GM10266 (cell line): ENCODE data around the gene ZNF445.
"Not testable (repeated sequence)": the region's sequence is repeated elsewhere in the genome, so short reads cannot be mapped to it uniquely, and the experiment has no call there.

Source experiments
- DNase-seq: peaks from one replicate; pipeline ENCODE4 v3.0.0; 2012; ENCODE audit errors: extremely low spot score
- TF ChIP-seq, protein P1 (sequence below): IDR thresholded peaks from 2 replicates; pipeline ENCODE4 v1.5.1; 2012; ENCODE audit warnings: mild to moderate bottlenecking, low read depth; ENCODE audit not compliant: control insufficient read depth, insufficient read depth; ENCODE audit errors: missing control alignments

Gene ZNF445

DNA sequence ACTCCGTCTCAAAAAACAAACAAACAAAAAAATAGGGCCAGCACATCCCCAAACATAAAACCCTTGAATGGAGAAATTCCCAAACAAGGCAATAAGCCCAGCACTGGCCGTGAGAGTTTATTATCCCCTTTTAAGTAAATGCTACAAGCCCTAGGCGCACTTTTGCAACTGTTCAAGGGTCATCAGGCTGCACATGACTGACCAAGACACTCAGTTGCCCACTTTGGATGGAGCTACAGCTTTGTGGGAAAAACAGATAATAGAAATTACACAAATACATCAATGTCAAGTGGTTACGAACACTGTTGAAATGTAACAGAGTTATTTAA lies 33.7 kb upstream of the ZNF445 start:
- TF ChIP-seq, protein P1, sequence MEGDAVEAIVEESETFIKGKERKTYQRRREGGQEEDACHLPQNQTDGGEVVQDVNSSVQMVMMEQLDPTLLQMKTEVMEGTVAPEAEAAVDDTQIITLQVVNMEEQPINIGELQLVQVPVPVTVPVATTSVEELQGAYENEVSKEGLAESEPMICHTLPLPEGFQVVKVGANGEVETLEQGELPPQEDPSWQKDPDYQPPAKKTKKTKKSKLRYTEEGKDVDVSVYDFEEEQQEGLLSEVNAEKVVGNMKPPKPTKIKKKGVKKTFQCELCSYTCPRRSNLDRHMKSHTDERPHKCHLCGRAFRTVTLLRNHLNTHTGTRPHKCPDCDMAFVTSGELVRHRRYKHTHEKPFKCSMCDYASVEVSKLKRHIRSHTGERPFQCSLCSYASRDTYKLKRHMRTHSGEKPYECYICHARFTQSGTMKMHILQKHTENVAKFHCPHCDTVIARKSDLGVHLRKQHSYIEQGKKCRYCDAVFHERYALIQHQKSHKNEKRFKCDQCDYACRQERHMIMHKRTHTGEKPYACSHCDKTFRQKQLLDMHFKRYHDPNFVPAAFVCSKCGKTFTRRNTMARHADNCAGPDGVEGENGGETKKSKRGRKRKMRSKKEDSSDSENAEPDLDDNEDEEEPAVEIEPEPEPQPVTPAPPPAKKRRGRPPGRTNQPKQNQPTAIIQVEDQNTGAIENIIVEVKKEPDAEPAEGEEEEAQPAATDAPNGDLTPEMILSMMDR, result no peak
- no peak for DNase-seq

DNA sequence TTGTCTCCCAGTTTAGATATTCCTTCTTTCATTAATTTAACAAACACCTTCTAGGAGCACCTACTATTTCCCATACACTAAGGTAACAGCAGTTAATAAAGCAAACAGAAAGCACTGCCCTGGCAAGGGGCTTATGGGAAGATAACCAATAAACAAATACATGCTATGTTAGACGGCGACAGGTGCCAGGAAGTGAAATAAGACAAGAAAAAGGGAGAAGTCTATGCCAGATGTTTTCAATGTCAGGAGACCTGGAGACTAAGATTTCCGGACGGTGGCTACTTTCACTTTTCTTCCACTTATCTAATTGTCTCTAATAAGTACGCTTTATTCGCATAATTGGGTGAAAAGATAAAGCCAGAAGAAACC lies 32.5 kb upstream of the ZNF445 start:
- TF ChIP-seq, protein P1, result no peak
- DNase-seq, result peak; percentile 47

DNA sequence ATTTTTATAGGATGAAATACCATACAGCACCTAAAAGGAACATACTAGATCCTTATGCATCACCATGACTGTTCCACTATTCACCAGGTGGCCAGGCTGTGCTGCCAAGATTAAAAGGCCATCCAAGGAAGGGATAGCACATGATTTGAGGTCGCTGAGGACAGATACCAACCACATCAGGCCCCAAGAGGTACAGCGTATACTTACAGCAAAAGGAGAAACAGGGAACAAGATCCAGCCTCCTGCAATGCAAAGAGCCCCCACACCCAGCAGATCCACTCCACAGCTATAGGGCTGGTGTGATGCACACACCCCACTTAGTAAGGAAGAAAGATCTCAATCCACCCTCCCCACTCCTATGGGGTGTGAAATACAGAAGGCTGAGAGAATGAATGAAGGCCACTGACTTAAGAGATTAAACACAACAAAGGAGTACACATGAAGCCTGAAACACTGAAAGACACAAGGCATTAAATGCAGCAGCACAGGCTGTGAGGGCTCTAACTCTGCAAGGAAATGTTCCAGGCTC lies 32.0 kb upstream of the ZNF445 start:
- TF ChIP-seq, protein P1, result no peak
- no peak for DNase-seq

DNA sequence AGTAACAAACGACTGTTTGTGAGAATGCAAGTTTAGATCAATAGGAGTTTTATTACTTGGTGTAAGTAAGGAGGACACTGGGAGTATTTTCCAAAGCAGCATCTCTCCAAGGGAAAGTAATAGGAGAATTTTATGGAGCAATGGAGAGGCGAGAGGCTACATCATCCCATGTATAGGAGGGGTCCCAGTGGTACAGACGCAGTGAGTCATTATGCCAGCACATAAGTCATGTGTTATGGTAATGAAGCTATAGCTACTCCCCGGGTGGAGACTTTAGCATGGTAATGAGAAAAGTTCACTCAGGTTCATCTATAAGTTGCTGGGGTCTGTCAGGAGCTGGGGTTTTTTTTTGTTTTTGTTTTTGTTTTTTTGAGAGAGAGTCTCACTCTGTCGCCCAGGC lies 29.5 kb upstream of the ZNF445 start:
- DNase-seq, result no peak
- TF ChIP-seq, protein P1, result no peak

DNA sequence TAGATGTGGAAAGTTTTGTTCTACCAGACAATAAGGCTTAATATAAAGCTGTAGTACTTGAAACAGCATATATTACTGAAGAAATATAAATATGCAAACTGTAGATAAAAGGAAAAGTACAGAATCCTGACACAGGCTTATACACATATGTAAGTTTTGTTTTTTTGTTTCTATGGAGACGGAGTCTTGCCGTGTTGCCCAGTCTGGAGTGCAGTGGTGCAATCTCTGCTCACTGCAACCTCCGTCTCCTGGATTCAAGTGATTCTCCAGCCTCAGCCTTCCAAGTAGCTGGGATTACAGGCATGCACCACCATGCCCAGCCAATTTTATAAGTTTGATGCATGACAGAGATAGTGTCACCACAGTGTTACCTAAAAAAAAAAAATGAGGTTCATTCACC lies 29.1 kb upstream of the ZNF445 start:
- DNase-seq, result no peak
- TF ChIP-seq, protein P1, result no peak

DNA sequence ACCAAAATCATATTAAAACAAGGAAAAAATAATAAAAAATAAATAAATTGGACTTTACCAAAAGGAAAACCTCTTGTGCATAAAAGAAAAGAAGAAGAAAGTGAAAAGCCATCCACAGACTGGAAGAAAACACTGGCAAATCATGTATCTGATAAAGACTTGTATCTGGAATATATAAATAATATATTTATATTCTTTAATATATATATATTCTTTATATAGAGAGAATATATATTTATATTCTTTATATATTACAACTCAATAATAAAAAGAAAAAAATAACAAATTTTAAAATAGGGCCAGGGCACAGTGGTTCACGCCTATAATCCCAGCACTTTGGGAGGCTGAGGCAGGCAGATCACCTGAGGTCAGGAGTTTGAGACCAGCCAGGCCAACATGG lies 27.1 kb upstream of the ZNF445 start:
- TF ChIP-seq, protein P1, result no peak
- no peak for DNase-seq

DNA sequence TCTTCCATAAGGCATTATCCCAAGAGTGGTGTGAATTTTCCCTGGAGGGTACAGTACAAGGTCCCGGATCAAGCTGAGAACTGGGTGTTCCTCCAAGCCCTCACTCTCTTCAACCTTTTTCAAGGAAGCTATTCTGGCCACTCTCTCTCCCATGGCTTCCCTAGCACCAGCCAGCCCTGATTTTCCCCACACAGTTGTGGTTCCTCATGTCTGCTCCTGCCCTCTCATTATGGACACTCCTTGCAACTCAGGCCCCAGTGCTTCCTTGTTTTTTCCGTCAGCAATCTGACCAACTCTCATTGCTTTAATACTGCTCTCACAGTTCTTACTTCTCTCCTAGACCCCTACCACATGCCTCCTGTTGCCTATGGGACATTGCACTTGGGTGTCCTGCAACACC lies 25.7 kb upstream of the ZNF445 start:
- DNase-seq, result not testable (repeated sequence)

DNA sequence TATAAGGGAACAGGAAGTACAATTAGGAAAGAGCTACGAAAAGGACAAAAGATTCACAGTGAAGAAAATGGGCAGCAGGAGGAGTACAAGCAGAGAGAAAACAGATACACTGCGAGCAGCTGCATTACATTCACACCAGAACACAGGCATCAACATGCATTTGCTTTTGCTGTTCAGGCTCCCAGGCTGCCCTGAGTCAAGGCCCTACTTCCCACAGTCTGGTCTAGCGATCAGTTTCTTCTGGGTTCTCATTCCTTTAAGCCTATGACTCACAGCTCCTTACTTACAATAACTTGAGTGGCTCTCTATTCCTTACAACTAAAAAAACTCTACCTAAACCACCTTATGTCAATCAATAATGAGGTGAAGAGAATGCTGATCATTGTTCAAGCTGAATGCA lies 24.5 kb upstream of the ZNF445 start:
- DNase-seq, result no peak
- TF ChIP-seq, protein P1, result no peak

DNA sequence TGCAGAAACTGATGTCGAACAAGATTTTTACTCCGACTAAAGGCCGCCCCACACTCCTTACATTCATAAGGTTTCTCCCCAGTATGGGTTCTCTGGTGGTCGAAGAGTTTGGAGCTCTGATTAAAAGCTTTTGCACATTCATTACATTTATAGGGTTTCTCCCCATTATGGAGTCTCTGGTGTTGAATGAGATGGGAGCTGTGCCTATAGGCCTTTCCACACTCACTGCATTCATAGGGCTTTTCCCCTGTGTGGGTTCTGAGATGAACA lies 22.4 kb upstream of the ZNF445 start:
- DNase-seq, result not testable (repeated sequence)
